NCI-H524 (cell line): ENCODE measurements around the gene RAI14.

ENCODE experiments used
- DNase-seq, 2 experiments: peaks; one replicate each; lab custom pipeline; 2025; lab: John Stamatoyannopoulos, UW

Gene RAI14

GRCh38 chr5:34639852-34640626 is 16.1 kb upstream of the RAI14 start:
- no peak for DNase-seq

DNA sequence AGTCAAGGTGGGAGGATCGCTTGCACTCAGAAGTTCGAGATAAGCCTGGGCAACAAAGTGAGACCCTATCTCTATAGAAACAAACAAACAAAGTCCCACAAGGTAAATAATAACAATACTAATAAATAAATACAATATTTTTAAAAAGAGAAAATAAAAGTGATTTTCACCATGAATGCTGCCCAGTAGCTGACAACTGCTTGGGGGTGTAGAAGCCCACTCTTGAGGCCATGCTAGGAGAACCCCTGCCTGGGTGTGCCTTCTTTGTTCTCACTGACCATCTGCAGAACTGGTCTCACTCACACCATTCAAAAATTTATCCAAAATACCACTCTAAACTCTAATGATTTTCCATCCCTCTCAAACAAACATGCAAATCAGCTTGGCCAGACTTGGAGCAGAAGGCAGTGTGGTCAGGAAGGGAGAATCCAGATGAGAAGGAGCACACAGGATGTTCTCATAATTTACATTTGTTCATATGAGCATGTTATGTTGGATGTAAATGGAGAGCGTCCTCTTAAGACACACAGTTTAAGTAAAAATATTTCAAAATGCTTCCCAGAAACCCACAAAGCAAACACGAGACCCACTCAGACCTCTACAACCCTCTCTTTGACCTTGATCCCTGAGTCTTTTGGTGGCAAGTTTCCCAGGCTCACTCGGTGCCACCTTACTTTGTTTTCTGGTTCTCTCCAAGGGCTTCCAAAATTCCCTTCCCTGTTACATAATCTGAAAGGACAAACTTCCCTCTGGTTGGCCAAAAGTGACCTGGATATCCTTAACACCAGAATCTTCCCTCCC is 7.9 kb upstream of the RAI14 start:
- no peak for DNase-seq

- DNase-seq: no peak
Observed at GRCh38 chr5:34648840-34649158, 7.3 kb upstream of the RAI14 start.

DNA sequence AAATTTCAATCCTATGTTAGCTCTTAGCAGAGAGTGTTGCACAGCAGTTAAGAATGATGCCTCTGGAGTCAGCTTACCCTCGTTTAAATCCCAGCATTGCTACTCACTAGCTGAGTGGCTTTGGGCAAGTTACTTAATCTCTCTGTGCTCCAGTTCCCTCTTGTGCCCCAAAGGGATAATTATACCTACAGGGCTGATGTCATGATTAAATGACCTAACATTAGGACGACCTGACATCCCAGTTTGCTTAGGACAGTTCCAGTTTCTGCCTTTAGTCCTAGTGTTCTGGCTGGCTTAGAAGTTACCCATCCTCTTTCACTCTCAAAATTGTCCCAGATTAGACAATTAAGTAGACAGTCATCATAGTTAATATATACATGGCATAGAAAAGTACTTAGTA is 4.3 kb upstream of the RAI14 start:
- no peak for DNase-seq

DNA sequence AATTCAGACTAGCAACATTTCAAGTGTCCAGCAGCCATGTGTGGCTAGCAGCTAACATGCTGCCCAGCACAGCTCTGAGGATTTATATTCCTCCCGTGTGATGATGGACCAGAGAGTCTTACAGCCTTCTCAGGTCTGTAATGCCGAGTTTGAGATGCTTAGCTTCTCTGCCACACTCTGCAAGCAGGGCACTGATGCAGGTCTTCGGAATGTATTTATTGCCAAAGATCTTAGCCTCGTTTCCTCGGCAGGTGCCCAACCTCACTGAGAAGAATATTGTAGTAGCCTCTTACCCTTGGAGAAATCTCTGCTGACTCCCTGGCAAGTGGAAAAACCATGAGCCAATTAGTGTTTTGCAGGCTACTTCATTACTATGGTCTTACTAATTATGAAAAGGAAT is 3.7 kb upstream of the RAI14 start:
- DNase-seq: no peak

DNA sequence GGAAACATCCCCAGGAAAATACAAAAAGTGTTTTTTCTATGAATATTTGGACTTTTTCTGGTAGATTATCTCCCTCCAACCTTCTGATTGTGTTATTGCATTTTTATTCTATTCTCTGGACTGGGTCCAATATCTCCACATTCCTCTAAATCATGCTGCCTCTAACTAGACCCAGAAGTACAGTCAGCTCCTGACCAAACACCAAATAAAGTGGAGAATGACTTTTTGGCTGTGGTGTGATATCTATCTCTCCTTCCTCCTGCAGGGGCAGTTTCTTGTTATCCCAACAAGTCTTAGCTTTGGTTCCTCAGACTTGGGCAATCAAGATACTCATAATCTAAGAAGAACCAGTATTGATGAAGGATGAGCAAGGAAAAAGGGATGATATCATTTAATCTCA is 3.2 kb upstream of the RAI14 start:
- no peak for DNase-seq

DNA sequence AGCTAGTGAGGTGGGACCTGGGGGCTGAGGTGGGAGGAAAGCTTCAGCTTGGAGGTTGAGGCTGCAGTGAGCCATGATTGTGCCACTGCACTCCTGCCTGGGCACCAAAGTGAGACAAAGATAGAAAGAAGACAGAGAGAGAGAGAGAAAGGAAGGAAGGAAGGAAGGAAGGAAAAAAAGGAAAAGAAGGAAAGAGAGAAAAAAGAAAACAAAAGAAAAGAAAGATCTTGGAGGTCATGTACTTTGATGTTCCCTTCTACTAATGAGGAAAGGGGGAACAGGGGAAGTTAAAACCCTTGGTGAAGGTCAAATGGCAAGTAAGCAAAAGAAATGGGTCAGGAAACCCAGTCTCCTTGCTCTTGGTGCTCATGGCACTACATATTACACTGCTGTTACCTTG is 2.4 kb upstream of the RAI14 start:
- DNase-seq: no peak

- DNase-seq: peak; percentile 42 to 69
Observed at GRCh38 chr5:34655354-34655991, 655 bp upstream of the RAI14 start.

GRCh38 chr5:34656700-34657273 is 659 bp downstream of the RAI14 start:
- DNase-seq: peak in 1 of 2 experiments; percentile 33

GRCh38 chr5:34657274-34657921 is 1.3 kb downstream of the RAI14 start:
- DNase-seq: peak; percentile 19 to 66

DNA sequence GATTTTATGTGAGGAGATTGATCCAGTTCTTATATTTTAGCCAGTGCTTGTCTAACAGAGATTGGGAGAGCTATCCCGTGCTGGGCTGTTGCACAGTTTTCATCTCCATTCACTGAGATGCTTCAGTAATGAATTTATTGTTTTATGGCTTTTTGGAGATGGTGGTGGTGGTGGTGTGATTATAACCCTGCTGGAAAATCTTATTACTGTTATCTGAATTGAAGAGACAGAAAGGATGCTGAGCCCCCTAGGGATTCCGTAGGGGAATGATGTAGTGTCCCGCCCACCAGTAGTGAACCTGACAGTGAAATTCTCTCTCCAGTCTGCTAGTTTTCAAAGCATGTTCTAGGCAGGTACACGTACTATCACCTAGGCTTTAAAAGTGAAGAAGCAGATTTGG is 1.9 kb downstream of the RAI14 start:
- peak; percentile 28 to 63 for DNase-seq

- DNase-seq: no peak
Observed at GRCh38 chr5:34659168-34659567, 3.0 kb downstream of the RAI14 start.

- no peak for DNase-seq
Observed at GRCh38 chr5:34660444-34660843, 4.3 kb downstream of the RAI14 start.

DNA sequence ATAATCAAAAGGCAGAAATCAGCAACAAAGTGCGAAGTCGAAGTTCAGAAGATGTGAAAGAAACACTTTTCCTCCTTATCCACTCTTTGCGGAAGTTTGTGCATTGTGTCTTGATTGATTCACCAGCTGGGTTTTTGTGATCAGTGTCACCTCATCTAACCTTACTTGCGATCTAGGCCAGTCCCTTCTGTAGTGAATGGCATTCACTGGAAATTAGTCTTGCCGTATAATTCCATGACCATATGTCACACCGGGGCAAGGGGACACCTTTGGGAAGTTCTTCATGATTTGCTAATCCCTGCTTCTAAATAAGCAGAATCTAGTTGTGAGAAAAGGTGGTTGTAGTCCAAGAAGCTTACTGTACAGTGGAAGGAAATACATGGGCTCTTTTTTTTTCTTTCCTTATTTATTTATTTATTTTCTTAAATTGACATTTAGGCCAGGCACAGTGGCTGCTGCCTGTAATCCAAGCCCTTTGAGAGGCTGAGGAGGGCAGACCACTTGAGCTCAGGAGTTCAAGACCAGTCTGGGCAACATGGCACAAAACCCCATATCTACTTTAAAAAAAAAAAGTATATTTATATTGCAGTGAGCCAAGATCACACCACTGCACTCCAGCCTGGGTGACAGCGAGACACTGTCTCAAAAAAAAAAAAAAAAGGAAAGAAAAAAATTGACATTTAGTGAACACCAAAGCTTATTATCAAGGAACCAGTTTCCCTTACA is 7.8 kb downstream of the RAI14 start:
- DNase-seq: peak; percentile 89 to 93

DNA sequence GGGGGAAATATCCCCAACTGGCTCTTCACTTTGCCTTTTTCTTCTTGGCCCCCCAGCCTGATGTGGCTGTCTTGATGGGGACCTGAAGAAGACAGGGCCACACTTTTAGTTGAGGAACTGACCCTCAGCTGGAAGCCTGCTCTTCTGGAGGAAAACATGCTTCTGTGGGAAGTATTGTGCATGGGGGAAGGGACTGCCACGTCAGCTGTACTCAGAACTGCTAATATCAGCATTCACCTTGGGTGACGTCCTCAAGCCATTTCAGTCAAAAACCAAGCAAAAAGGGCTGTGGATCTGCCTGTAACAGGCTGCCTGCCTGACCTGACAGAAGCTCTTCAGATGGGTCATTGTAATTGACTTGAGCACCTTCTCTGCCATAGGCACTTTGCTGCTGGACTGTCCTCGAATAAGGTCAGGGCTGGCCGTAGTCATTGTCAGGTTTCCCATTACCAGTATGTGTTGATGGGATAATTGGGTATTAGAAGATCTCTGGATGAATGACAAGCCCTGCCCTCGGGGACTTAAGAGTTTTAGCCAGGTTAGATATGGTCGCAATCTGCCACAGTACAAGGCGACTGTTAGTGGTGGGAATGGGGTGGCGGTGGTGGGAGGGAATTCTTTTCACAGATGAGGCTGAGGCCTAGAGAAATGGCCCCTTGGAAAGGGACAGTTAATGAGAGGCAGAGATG is 10.4 kb downstream of the RAI14 start:
- no peak for DNase-seq

DNA sequence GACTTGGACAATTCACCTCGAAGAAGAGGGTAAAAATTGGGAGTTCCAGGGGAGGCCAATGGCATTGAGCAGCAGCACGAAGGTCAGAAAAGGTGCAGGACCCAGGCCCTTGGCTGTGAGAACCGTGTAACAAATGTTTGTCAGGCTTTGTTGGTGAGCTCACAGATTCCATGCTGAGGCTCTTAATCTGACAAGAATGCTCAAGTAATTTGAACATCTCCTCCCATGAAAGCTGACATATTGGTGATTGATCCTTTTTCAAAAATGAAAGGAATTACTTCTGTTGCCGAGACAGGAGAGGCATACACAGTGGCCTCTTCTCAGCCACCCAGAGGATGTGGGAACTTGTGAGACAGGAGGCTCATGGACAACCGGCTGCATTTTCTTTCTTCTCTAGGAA is 11.6 kb downstream of the RAI14 start:
- no peak for DNase-seq

DNA sequence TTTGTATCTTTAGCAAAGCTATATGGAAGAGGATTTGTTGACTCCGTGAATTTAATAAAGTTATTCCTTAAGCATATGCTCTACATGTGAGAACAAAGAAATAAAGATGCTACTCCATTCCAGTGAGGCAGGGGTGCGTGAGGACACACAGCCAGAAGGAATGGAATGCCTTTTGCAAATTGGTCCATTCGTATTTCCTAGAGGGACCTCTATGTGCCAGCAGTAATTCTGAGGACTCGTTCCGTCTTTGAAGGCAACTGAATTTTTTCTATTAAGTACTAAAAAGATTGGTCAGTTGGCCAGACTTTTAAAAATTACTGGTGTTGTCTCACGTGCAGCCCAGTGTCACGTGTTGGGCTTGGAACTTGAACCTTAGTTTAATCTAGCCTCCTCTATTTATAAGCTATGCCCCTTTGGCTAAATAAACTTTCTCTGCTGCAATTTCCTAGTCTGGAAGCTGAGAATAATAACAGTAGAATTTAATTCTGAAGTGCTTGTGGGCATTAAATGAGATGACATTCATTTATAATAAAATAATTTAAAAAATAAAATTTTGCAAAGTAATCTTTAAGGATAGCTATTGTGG is 13.9 kb downstream of the RAI14 start:
- DNase-seq: no peak

DNA sequence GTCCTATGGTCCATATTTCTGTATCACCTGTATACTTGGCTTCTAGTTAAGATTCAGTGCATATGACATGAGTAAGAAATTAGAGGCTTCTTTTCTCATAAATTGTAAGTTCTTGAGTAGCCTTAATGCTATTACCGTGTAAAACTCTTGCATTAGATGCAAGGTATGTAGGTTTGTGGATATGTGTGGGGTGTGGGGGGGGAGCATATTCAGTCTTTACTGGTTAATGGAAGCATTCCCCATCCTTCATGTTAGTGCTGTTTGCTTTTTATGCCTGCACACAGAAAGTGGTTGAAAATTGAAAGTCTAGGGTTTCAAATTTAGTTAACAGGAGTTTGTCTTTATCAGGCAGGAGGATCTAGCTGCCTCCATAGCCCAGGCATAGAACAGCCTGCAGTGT is 16.1 kb downstream of the RAI14 start:
- no peak for DNase-seq

DNA sequence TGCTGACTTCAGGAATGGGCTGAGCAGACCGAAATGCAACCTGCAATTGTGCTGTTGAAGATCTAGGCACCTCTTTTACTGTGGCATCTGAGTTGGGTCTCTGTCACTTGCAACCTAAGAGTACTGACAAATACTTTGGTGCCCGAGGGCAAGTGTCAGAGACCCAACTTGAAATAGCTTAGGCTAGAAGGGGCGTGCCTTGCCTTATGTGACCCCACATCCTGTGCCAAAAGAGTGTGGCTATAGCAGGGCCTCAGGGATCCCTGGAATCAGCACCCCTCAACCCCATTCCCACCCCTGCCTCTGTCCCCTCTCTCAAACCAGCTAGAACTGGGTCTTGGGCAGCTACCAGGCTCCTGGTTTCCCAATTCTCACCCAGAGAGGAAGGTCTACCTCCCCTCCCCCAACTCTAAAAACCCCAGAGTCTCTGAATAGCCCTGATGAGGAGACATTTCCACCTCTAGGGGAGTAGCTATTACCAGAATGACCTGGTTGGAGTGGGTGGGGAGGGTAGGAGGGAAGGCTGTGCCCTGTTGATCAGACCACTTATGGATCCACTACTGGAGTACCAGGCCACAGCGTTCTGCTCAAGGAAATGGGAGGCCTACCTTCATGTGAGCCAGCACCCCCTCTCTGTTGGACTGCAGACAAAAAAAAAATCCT is 17.5 kb downstream of the RAI14 start:
- DNase-seq: no peak

GRCh38 chr5:34674187-34674586 is 18.1 kb downstream of the RAI14 start:
- no peak for DNase-seq
